IPS DF 4.7 (cell line): ENCODE measurements around the gene NMNAT2.
"Not testable (repeated sequence)": the region's sequence is repeated elsewhere in the genome, so short reads cannot be mapped to it uniquely, and the experiment has no call there.

ENCODE experiments used
- DNase-seq: peaks from one replicate; pipeline ENCODE4 v3.0.0-alpha.2; 2013; ENCODE audit warnings: low spot score; ENCODE audit errors: extremely low read depth

NMNAT2 gene

GRCh38 chr1:183417772-183418491, at the start of gene NMNAT2:
Gene NMNAT2, minus strand, starts transcription at chr1:183418380. Its CDS starts 113 bp downstream, at chr1:183418267.
- no peak for DNase-seq

GRCh38 chr1:183467687-183468086, 49.5 kb upstream of the NMNAT2 start:
- DNase-seq, result no peak

- no peak for DNase-seq
These were observed 48.6 kb upstream of the NMNAT2 start for GRCh38 chr1:183466781-183467180.

GRCh38 chr1:183463566-183463965, 45.4 kb upstream of the NMNAT2 start:
- DNase-seq, result no peak

GRCh38 chr1:183461350-183461749, 43.2 kb upstream of the NMNAT2 start:
- no peak for DNase-seq

GRCh38 chr1:183460596-183460995, 42.4 kb upstream of the NMNAT2 start:
- DNase-seq, result no peak

GRCh38 chr1:183457449-183457848, 39.3 kb upstream of the NMNAT2 start:
- DNase-seq, result no peak

- no peak for DNase-seq
These were observed 38.6 kb upstream of the NMNAT2 start for GRCh38 chr1:183456826-183457225.

GRCh38 chr1:183454377-183454776, 36.2 kb upstream of the NMNAT2 start:
- DNase-seq, result no peak

GRCh38 chr1:183450093-183450492, 31.9 kb upstream of the NMNAT2 start:
- DNase-seq, result no peak

GRCh38 chr1:183449223-183449770, 31.1 kb upstream of the NMNAT2 start:
- DNase-seq, result no peak

GRCh38 chr1:183444243-183444642, 26.1 kb upstream of the NMNAT2 start:
- no peak for DNase-seq

GRCh38 chr1:183443466-183443865, 25.3 kb upstream of the NMNAT2 start:
- DNase-seq, result no peak

GRCh38 chr1:183443011-183443410, 24.8 kb upstream of the NMNAT2 start:
- no peak for DNase-seq

- DNase-seq, result no peak
These were observed 19.9 kb upstream of the NMNAT2 start for GRCh38 chr1:183438060-183438459.

- DNase-seq, result no peak
These were observed 17.3 kb upstream of the NMNAT2 start for GRCh38 chr1:183435497-183435896.

GRCh38 chr1:183433703-183434102, 15.5 kb upstream of the NMNAT2 start:
- no peak for DNase-seq

GRCh38 chr1:183432548-183432875, 14.3 kb upstream of the NMNAT2 start:
- no peak for DNase-seq

- DNase-seq, result no peak
These were observed 13.8 kb upstream of the NMNAT2 start for GRCh38 chr1:183431840-183432547.

GRCh38 chr1:183427591-183427990, 9.4 kb upstream of the NMNAT2 start:
- not testable (repeated sequence) for DNase-seq

- DNase-seq, result no peak
These were observed 6.5 kb upstream of the NMNAT2 start for GRCh38 chr1:183424691-183425090.

- no peak for DNase-seq
These were observed 5.4 kb upstream of the NMNAT2 start for GRCh38 chr1:183423541-183423940.

- DNase-seq, result no peak
These were observed 1.2 kb upstream of the NMNAT2 start for GRCh38 chr1:183419399-183419798.
